ENCODE results near the gene CREB5. TPM values are rescaled to one million over a fixed set of nuclear protein-coding genes. Genes with fewer than 3 reads are reported as not detected.

CREB5 gene
- total and polyA plus RNA-seq, 2 of the 8 experiments (the other 6 are each of a cell fraction or from before 2014, with no cell fraction given): 2.4 to 2.7 TPM

DNA sequence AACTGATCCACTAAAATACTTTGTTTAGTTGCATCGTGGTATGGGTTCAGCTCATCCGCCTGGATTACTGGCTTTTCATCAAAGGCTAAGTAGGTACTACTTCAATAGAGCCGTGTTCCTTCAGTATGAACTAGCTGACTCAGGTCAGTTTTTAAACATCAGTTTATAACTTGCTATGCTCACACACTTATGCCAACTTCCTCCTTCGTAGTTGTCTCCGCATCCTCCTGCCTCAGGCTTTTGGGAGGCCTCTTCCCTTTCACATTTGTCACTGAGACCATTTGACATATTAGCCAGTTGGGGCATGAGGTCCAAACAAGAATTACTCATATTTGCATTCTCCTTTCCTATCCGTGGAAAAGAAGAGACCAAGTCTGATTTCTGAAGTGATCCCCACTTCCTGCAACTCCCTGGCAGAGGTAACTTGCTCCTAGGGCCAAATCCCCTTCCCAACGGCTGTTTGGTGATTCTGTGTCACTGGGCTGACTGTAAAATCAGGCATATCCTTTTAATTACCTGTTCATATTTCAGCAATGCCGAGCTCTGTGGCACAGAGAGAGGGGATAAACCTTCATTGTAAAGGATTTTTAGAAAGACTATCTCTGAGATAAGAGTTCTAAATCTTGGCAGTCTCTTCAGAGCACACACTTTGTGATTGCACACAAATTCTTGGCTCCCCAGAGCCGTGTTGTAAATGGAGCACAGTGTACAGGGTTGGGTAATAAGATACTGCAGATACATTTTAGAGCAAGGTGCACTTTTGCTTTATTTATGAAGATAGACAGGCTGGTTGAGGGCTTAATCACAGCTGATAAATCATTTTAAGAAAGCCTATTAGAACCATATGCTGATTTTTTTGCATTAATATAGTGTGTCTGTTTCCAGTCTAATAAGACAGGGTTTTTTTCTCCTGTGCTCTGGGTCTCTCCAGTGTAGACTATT, 108.0 kb downstream of the CREB5 start:
- DNase-seq (ENCODE audit: low read depth in 1 of 2, low spot score in 2 of 2): no peak
- Histone ChIP-seq H2BK5ac (ENCODE audit: low read depth, low read length) (no peak overlapping the region), H3K18ac (ENCODE audit: extremely low read depth, low read length) (no peak overlapping the region), H3K9ac (replicated peaks in 1 of 4; ENCODE audit: extremely low read depth in 1 of 4, low read depth in 3 of 4, low read length in 3 of 4) (no peak overlapping the region), H3K9me3 (ENCODE audit: insufficient read depth in 2 of 2, low read depth in 1 of 2, low read length in 1 of 2) (no peaks in the 10 kb centered on the region), H3K4me2 (ENCODE audit: insufficient read depth in 1 of 2, low read depth in 2 of 2, low read length in 2 of 2) (no peak overlapping the region), H3K23ac (ENCODE audit: insufficient read length) (no peak overlapping the region), H3K27ac (ENCODE audit: low read depth, low read length) (no peak overlapping the region), H3K27me3 (replicated peaks in 1 of 4; ENCODE audit: control insufficient read depth in 3 of 4, extremely low read depth in 1 of 4, insufficient read depth in 3 of 4, low read length in 3 of 4) (no peaks in the 10 kb centered on the region), H4K5ac (ENCODE audit: insufficient read length, low read depth, low read length) (no peak overlapping the region), H2AK5ac (ENCODE audit: low read depth, low read length) (no peak overlapping the region), H3K4me3 (ENCODE audit: extremely low read depth in 1 of 4, insufficient read depth in 2 of 4, low read depth in 3 of 4, low read length in 4 of 4) (no peak overlapping the region), H3K14ac (ENCODE audit: insufficient read length) (no peak overlapping the region), H3K23me2 (ENCODE audit: low read depth, low read length) (no peaks in the 10 kb centered on the region), H3K4me1 (replicated peaks in 1 of 4; ENCODE audit: control insufficient read depth in 3 of 4, insufficient read depth in 4 of 4, low read length in 3 of 4) (peaks cover 2 to 16% (median 9%) of the 10 kb centered on the region in 4 experiments), H3K79me2 (ENCODE audit: control insufficient read depth in 1 of 2, insufficient read depth in 2 of 2, low read length in 2 of 2) (no peaks in the 10 kb centered on the region), H4K8ac (ENCODE audit: extremely low read depth, insufficient read depth, low read length) (no peak overlapping the region), H3K4ac (replicated peaks; ENCODE audit: insufficient read length, low read depth, low read length) (no peak overlapping the region), H3K36me3 (ENCODE audit: control insufficient read depth in 2 of 4, insufficient read depth in 4 of 4, low read length in 3 of 4) (no peaks in the 10 kb centered on the region), H2BK120ac (replicated peaks; ENCODE audit: low read depth, low read length) (no peak overlapping the region), H2BK12ac (ENCODE audit: low read depth, low read length) (no peak overlapping the region), H3K56ac (replicated peaks; ENCODE audit: insufficient read length, low read depth, low read length) (no peak overlapping the region), H2BK20ac (ENCODE audit: low read length) (no peak overlapping the region), H4K20me1 (replicated peaks in 1 of 2; ENCODE audit: control insufficient read depth in 1 of 2, insufficient read depth in 2 of 2, low read length in 2 of 2) (no peaks in the 10 kb centered on the region), H2AFZ (ENCODE audit: low read length) (no peak overlapping the region), H4K91ac (replicated peaks; ENCODE audit: insufficient read length, low read length) (no peak overlapping the region), H3K79me1 (ENCODE audit: low read depth, low read length) (no peaks in the 10 kb centered on the region), H2BK15ac (ENCODE audit: low read length) (no peak overlapping the region)
- FAIRE-seq: no peak
- ChIA-PET POLR2A (ENCODE audit: partially characterized antibody) (no interaction called here), CTCF (ENCODE audit: partially characterized antibody) (interaction anchor here (0.8 to 1.3 kb wide), 2 partner anchors 10 to 13 kb away, joined by 3 read pairs; no protein-coding TSS in a partner anchor)
- no peak for TF ChIP-seq RBBP5 (IDR thresholded peaks at IDR 0.05; ENCODE audit: borderline replicate concordance, low read depth, low read length)
- TF ChIP-seq, protein P1, sequence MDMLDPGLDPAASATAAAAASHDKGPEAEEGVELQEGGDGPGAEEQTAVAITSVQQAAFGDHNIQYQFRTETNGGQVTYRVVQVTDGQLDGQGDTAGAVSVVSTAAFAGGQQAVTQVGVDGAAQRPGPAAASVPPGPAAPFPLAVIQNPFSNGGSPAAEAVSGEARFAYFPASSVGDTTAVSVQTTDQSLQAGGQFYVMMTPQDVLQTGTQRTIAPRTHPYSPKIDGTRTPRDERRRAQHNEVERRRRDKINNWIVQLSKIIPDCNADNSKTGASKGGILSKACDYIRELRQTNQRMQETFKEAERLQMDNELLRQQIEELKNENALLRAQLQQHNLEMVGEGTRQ (IDR thresholded peaks at IDR 0.05; ENCODE audit: low read length): no peak
- TF ChIP-seq CHD2 (IDR thresholded peaks at IDR 0.05; ENCODE audit: low read length): no peak
- TF ChIP-seq SIN3A (conservative IDR thresholded peaks at IDR 0.05 in 1 of 2, IDR thresholded peaks at IDR 0.05 in 1 of 2; ENCODE audit: low read depth in 1 of 2, low read length in 2 of 2): no peak
- TF ChIP-seq, protein P2, sequence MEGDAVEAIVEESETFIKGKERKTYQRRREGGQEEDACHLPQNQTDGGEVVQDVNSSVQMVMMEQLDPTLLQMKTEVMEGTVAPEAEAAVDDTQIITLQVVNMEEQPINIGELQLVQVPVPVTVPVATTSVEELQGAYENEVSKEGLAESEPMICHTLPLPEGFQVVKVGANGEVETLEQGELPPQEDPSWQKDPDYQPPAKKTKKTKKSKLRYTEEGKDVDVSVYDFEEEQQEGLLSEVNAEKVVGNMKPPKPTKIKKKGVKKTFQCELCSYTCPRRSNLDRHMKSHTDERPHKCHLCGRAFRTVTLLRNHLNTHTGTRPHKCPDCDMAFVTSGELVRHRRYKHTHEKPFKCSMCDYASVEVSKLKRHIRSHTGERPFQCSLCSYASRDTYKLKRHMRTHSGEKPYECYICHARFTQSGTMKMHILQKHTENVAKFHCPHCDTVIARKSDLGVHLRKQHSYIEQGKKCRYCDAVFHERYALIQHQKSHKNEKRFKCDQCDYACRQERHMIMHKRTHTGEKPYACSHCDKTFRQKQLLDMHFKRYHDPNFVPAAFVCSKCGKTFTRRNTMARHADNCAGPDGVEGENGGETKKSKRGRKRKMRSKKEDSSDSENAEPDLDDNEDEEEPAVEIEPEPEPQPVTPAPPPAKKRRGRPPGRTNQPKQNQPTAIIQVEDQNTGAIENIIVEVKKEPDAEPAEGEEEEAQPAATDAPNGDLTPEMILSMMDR (IDR thresholded peaks at IDR 0.05; ENCODE audit: control extremely low read depth in 1 of 3, insufficient read depth in 1 of 3, low read depth in 1 of 3, low read length in 3 of 3): no peak
- no peak for TF ChIP-seq SP4 (IDR thresholded peaks at IDR 0.05; ENCODE audit: low read length)
- TF ChIP-seq BCL11A (IDR thresholded peaks at IDR 0.05; ENCODE audit: low read depth in 2 of 2, low read length in 2 of 2): no peak
- 89% methylated on average over 9 of the region's 9 CpGs; no CpG with 5 or more reads in 1 of the 2 experiments for WGBS, 2 experiments (ENCODE audit: extremely low coverage in 1 of 2, insufficient coverage in 1 of 2, insufficient read length in 1 of 2, insufficient replicate concordance in 2 of 2, low coverage in 1 of 2, low lambda C conversion rate in 2 of 2, missing lambda C conversion rate in 1 of 2)
